Measurements from ENCODE around the gene GOLGA6A. TPM values are rescaled to one million over a fixed set of nuclear protein-coding genes. Genes with fewer than 3 reads are reported as not detected.
A peak's percentile ranks its signal among the peaks of the same experiment; 100 is the strongest.

The GOLGA6A gene
- total and polyA plus RNA-seq, 3 donors from 2014 or later = 24.6 to 42.4 (median 32.4) TPM

DNA sequence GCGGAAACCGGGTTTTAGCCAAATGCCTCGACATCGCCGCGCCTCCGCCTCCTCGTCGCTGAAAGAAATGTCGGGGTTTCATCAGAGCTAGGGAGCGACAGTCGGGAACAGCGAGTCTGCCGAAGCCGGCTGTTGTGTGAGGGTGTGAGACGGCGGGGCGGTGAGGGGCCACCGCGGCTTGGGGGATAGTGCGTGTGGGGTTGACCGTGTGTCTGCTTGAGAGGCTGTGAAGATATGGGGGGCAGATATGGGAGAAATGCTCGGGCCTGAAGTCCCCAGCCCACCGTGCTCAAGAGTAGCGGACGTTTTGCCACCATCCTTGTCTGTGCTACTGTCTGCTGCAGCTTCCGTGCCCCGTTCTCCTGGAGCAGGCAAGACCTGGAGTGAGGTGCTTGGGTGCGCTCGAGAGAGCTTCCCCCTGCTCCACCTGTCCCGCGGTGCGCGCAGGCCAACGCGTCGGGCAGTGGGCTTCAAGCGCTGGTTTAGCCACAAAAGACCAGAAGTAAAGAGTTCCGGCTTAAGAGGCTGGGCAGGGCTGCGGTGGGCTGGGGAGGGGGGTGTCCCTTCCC is 47.3 kb upstream of the GOLGA6A start:
- intact Hi-C loops (cut with DNase I; ENCODE audit: low total_unique reads) = loop anchor here (5.0 to 10.0 kb wide), 2 partner anchors 145 to 183 kb away; no protein-coding TSS in a partner anchor
- Histone ChIP-seq H3K27me3 (no peaks in the 10 kb centered on the region), H3K4me1 (peaks cover 21% of the 10 kb centered on the region), H3K27ac (no peak overlapping the region), H3K36me3 (ENCODE audit: low read depth, missing control alignments) (no peaks in the 10 kb centered on the region), H3K4me3 (peak overlapping the region in 1 of 2 donors; percentile 18), H3K9me3 (no peaks in the 10 kb centered on the region)
- DNase-seq = no peak
- TF ChIP-seq, protein P1, sequence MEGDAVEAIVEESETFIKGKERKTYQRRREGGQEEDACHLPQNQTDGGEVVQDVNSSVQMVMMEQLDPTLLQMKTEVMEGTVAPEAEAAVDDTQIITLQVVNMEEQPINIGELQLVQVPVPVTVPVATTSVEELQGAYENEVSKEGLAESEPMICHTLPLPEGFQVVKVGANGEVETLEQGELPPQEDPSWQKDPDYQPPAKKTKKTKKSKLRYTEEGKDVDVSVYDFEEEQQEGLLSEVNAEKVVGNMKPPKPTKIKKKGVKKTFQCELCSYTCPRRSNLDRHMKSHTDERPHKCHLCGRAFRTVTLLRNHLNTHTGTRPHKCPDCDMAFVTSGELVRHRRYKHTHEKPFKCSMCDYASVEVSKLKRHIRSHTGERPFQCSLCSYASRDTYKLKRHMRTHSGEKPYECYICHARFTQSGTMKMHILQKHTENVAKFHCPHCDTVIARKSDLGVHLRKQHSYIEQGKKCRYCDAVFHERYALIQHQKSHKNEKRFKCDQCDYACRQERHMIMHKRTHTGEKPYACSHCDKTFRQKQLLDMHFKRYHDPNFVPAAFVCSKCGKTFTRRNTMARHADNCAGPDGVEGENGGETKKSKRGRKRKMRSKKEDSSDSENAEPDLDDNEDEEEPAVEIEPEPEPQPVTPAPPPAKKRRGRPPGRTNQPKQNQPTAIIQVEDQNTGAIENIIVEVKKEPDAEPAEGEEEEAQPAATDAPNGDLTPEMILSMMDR (IDR thresholded peaks at IDR 0.05) = no peak
- TF ChIP-seq POLR2A (IDR thresholded peaks at IDR 0.05) = no peak
- WGBS, 2 donors = 17 to 24% methylated on average over 25 to 40 of the region's 40 CpGs

DNA sequence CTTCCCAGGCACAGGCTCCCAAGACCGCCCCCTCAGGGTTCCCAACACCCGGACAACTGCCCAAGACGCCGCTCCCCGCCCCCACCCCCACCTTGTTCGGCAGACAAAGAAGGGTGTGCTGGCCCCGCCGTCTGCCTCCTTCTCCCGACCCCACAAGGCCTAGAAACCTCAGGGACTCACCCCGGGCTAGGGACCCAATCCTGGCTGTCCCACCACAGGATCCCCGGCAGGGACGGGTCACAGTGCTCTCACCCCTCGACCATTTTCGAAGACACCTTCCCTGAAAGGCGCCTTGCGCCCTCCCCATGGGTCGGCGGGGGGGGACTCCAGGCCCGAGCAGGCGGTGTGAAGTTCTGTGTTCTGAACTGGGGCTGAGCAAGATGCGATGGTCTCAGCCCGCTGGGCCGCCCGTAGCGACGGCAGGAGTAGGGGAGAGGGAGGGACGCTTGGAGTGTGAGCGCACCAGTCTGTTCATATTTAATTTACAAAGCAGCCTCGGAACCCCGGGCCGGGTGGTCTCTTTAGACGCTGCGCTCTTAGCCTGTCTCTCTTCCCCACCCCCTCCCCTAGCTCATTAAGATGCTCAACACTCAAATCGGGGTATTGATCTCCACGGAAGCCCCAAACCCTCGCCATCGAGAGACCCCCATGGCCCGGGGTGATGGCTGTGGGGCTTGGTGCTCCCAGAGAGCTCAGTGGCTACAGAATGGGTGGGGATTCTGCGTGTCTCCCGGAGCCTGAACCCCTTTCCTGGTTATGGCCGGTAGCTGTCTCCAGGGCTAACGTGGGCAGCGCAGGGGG is 46.6 kb upstream of the GOLGA6A start:
- 35 to 41% methylated on average over 33 to 43 of the region's 43 CpGs for WGBS, 2 donors
- Histone ChIP-seq H3K4me3 (peak overlapping the region in 1 of 2 donors; percentile 43), H3K9me3 (no peaks in the 10 kb centered on the region), H3K27me3 (no peaks in the 10 kb centered on the region), H3K4me1 (peaks cover 21% of the 10 kb centered on the region), H3K36me3 (ENCODE audit: low read depth, missing control alignments) (no peaks in the 10 kb centered on the region), H3K27ac (no peak overlapping the region)
- intact Hi-C loops (cut with DNase I; ENCODE audit: low total_unique reads) = loop anchor here (5.0 kb wide), 1 partner anchor 183 kb away; no protein-coding TSS in a partner anchor
- no peak for TF ChIP-seq POLR2A (IDR thresholded peaks at IDR 0.05)
- TF ChIP-seq, protein P1 (IDR thresholded peaks at IDR 0.05) = no peak
- no peak for DNase-seq

DNA sequence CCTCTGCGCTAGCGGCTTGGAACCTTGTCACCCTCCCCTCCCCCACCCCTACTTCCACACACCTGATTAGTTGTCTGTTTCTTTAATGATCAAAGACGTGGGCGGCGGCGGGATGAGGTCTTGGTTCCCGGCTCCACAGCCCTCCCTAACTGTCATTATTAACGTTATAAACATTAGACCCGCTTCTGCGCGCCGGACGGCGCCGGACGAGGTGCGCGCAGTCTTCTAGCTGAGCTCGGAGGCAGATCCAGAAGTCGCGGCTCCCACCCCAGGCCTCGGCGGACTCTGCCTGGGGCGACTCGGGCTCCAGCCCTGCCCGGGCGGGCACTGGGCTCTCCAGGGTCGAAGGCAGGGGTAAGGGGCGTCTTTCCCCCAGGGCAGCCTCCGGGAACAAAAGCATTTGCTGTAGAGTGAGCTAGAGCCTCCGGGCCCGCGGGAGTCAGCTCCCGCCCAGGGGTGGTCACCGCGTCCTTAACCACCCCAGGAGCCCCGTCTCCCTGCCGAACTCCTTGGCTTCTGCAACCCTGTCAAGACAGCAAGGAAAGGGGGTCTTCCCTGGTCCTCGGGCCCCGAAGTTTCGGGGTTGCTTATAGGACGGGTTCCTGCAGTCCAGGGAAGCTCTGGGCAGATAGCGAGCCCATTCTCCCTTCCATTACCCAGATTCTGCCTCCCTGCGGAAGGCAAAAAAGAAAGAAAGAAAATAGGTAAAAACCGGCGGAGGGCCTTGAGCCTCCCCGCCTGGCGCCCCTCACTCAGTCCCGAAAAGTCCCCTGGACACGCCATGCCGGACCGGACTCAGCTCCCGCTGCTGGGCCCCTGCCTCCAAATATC is 45.8 kb upstream of the GOLGA6A start:
- Histone ChIP-seq H3K9me3 (no peaks in the 10 kb centered on the region), H3K27ac (peak overlapping the region in 1 of 2 donors; percentile 25), H3K4me3 (peak overlapping the region; percentile 36 to 43), H3K27me3 (no peaks in the 10 kb centered on the region), H3K4me1 (peaks cover 21% of the 10 kb centered on the region), H3K36me3 (ENCODE audit: low read depth, missing control alignments) (no peaks in the 10 kb centered on the region)
- intact Hi-C loops (cut with DNase I; ENCODE audit: low total_unique reads) = loop anchor here (5.0 kb wide), 1 partner anchor 184 kb away; no protein-coding TSS in a partner anchor
- WGBS, 2 donors = 27 to 32% methylated on average over 32 to 53 of the region's 53 CpGs
- DNase-seq = no peak
- TF ChIP-seq, protein P1 (IDR thresholded peaks at IDR 0.05) = no peak
- no peak for TF ChIP-seq POLR2A (IDR thresholded peaks at IDR 0.05)

DNA sequence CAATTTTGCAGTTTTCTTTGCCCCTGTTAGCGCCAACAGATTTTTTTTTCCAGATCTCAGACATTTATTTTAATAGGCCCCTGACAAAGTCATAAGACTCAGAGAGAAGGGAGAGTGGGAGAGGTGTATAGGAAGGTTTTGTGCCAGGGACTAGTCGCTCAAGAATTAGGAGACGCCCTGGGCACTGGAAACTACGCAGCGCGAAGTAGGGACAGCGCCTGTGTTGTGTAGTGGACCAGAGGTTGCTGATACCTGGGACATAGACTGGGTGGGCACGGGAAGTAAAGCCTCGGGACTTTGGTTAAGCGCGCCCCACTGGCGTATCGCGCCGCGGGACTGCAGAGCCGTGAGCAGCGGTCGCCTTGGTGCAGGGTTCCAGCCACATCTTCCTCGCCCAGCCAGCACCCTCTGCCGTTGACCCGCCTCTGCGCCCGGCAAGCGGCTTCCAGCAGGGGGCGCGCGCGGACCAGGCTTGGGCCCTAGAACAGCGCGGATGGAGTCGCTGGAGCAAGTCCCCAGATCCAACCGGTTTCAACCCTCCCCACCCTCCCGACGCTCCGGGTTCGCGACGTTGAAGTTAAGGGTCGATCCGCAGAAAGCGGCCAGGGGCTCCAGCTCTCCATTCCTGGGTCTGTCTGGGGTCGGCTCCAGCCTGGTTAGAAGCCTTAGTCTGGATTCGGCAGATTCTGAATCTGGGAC is 45.1 kb upstream of the GOLGA6A start:
- no peaks in the 10 kb centered on the region for H3K27me3 ChIP-seq
- peak overlapping the region in 1 of 2 donors; percentile 25 for H3K27ac ChIP-seq
- H3K4me3 ChIP-seq = peak overlapping the region; percentile 36 to 43
- TF ChIP-seq POLR2A (IDR thresholded peaks at IDR 0.05) = no peak
- TF ChIP-seq, protein P1 (IDR thresholded peaks at IDR 0.05) = peak; percentile 97 to 99 (median 99)
- DNase-seq = peak; percentile 93
- H3K9me3 ChIP-seq = no peaks in the 10 kb centered on the region
- 10 to 16% methylated on average over 20 to 44 of the region's 44 CpGs for WGBS, 2 donors
- H3K4me1 ChIP-seq = peaks cover 21% of the 10 kb centered on the region
- intact Hi-C loops (cut with DNase I; ENCODE audit: low total_unique reads) = loop anchor here (5.0 kb wide), 1 partner anchor 185 kb away; no protein-coding TSS in a partner anchor
- no peaks in the 10 kb centered on the region for H3K36me3 ChIP-seq (ENCODE audit: low read depth, missing control alignments)

Measured in testis (tissue), 3 donors.